ENCODE results near the gene ENTPD2.

The ENTPD2 gene

DNA sequence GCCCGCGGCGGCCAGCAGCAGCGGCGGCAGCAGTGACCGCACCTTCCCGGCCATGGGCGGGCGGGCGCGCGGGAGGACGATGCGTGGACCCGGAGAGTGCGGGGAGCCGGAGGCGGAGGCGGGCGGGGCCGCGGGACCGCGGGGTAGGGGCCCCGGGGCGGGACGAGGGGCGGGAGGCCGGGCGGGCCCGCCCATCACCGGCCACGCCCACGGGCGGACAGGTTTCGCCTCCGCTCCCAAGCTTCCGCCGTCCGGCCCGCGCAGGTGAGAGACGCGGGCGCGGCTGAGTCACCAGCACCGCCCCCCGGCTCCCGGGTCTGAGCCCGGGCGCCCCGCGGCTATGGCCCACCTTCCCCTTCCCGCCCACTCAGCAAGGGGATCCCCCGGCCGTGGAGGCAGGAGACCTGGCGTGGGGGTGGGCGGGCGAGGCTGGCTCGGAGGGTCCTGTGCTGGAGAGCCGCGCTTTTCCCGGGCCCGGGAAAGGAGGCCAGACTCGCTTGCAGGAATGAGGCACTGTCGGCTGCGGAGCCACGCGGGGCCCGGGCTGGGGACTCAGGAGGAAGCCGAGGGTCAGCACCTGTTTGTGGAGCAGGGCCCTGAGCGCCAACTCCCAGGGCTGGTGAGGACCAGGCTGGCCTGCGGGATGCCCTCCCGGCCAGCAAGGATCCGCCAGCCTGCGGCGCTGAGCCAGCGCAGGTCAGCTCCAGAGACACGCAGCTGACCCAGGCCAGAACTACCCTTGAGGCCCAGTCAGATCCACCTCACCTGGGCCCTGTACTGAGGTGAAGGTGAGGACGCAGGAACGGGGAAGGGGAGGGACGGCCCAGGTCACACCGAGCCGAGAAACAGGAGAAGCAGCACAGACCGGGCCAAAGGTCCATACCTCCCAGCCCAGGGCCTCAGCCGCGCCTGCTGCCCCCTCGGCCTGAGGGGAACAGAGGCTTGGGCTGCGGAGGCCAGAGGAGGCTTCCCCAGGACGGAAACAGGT is at the start of gene ENTPD2:
Gene ENTPD2 (minus strand): TSS at position 118 of the 988 bp plus-strand sequence. CDS start 64 bp downstream, at position 54.
- peak; percentile 22 for DNase-seq

GRCh38 chr9:137103206-137103999 is 49.5 kb upstream of the ENTPD2 start:
- no peak for DNase-seq

- DNase-seq, result no peak
Measured at GRCh38 chr9:137099231-137099630, 45.4 kb upstream of the ENTPD2 start.

DNA sequence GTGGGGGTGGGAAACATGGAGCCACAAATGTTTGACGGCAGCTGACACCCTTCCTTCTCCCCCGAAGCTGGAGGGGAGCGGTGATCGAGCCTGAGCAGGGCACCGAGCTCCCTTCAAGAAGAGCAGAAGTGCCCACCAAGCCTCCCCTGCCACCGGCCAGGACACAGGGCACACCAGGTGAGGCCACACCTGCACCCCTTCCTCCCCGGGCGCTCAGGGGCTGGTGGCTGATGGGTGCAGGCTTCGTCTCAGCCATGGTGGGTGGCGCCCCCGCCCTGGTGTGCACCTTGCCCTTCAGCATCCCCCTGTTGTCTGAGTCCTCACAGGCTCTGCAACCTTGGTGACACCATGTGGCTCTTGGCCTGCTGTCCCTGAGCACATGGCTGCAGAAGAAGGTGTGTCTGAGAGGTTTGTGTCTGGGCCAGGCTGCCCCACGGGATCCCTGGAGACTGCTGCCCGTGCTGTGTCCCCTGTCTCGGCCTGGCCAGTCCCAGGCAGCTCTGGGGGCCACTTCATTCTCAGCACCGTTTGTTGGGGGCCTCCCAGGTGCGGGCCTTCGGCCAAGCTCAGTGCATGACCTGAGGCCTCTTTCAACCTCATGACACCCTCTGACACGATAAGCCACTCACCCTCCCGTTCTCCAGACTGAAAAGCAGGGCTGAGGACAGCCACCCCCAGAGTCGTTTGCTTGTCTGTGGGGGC is 44.1 kb upstream of the ENTPD2 start:
- DNase-seq, result no peak

DNA sequence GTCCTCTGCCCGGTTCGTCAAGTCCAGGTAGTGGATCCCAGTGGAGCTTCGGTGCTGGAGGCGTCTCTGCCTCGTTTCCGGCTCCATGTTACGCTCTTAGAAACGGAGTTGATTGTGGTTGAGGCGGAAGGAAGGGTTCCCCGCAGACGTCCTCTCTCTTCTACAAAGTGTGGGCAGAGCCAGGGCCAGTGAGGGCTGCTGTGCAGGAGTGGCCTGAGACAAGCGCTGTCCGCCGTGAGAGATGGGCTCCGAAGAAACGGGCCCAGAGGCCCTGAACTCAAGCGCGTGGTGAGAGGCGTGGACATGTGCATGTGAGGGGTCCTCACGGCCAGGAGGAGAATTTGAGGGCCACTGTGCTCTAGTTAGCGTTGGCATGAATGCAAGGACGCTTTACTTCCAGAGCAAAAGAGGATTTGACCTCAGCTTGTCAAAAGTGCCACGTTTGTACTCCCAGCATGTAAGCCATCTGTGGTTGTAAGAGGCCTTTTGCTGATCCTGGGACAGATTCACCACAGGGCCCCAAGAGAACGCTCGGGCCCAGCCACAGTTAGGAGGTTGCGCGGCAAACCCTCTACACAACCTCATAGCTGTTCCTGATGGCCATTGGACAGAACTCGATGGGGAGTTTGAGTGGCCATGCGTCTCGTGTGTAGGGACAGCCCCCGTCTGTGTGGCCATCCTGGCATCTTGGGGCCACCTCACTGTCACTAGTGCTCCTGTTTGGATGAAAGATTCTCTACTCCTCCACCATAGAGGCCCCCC is 43.1 kb upstream of the ENTPD2 start:
- no peak for DNase-seq

DNA sequence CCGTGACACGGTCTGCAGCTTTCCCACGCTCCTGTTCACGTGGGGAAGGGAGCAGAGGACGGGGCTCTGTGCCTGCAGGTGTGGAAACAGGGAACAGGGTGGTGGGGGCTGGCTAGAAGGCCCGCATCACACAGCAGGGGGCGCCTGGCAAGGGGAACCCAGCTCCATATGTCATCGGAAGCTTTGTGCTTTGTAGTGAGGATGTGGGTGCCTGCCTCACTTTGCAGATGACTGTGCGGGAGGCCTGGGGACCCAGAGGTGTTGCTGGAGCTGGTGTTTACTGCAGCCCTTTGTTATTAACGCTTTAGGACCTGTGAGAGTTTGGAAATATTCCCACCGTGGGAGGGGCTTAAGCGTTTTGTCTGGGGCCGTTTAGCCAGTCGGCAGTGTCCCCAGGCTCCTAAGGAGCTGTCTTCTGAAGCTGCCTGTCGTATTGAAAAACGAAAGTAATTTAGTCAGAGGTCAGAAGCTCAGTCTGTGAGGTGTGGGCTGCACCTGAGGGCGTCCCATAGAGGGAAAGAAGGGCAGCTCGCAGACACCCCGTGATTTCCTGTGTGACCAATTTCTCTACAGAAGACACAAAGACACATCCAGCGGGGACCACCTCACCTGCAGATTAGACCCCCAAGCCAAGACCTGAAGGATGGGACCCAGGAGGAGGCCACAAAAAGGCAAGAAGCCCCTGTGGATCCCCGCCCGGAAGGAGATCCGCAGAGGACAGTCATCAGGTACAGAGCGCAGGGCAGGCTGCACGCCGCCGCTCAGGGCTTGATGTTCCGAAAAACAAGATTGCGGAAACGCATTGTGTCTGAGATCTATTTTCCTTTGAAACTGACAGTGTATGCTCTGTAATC is 42.0 kb upstream of the ENTPD2 start:
- no peak for DNase-seq

DNA sequence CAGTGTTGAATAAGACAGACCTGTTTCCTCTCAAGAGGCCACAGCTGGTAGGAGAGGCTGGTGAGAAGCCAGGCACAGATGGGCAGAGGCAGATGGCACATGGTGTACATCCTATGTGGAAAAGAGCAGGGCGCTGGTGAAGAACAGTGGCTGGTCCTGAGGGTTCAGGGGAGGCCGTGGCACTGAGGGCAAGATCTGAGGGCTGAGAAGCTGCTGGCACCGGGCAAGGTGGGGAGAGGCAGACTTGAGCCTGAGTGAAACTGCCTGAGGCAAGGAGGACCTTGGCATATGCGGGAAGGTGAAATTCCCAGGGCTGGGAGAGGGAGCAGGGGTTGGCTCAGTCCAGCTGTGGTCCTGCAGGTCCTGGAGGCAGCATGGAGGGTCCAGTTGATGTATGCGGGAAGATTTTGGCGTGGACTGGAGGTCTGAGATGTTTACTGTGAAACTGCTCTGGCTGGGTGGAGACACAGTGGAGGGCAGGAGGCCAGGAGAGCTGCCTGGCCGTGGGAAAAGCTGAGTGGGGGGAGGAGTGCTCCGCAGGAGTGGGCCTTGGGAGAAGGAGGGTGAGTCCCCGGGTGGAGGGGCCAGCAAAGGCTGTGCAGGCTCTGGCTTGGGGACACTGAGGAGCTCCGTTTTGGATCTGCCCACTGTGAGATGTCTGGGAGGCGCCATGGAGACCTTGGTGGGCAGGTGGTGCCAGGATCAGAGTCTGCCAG is 35.5 kb upstream of the ENTPD2 start:
- DNase-seq, result no peak

GRCh38 chr9:137088121-137088520 is 34.3 kb upstream of the ENTPD2 start:
- no peak for DNase-seq

GRCh38 chr9:137087409-137087925 is 33.6 kb upstream of the ENTPD2 start:
- no peak for DNase-seq

- DNase-seq, result peak; percentile 96
Measured at GRCh38 chr9:137086531-137087408, 32.9 kb upstream of the ENTPD2 start, which contains the start of gene MAN1B1. Gene MAN1B1, plus strand, starts transcription at chr9:137086985. Its CDS starts 15 bp downstream, at chr9:137087000.

- no peak for DNase-seq
Measured at GRCh38 chr9:137085920-137086530, 32.2 kb upstream of the ENTPD2 start.

DNA sequence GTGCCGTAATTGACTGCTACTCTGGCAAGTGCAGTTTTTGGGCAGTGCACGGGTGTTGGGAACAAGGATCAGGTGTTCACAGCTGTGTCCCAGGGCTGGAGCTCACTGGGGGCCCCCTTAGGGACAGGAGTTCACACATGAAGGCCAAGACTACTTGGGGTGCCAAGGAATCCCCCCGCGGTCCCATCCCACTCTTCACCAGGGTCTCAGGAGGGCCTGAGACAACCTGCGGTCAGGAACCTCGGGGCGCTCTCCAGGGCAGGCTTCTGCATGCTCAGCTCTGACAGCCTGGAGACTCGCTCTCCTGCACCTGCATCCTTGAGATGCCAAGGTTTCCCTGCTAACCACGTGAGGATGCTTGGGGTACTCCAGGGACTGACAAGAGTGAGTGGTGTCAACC is 30.7 kb upstream of the ENTPD2 start:
- DNase-seq, result no peak

DNA sequence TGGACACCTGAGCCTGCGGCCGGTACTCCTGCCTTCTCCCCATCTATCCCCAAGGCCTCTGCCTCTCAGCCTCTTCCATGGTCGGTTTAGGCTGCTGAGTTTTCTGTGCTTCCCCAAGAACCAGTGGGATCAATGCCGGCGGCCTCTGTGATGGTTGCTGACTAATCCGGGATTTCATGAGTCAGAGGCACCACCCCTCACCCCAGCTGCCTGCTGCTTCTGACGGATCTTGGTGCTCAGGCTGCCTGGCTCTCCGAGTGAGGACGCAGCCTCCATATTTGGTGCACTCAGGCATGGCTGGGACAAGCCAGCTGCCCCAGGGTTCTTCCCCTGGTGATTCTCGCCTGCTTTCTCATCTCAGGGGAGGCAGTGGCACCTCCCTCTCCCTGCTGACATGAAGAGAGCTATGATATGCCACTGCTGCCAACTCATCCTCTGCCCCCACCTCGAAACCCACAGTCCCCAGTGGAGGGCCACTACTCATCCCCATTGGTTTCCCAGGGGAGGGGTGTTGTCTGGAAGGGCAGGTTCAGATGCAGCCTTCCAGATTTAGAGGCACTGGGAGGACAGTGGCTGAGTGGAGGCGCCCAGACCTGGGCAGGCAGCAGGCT is 29.6 kb upstream of the ENTPD2 start:
- DNase-seq, result no peak

- no peak for DNase-seq
Measured at GRCh38 chr9:137082925-137083290, 29.0 kb upstream of the ENTPD2 start.

DNA sequence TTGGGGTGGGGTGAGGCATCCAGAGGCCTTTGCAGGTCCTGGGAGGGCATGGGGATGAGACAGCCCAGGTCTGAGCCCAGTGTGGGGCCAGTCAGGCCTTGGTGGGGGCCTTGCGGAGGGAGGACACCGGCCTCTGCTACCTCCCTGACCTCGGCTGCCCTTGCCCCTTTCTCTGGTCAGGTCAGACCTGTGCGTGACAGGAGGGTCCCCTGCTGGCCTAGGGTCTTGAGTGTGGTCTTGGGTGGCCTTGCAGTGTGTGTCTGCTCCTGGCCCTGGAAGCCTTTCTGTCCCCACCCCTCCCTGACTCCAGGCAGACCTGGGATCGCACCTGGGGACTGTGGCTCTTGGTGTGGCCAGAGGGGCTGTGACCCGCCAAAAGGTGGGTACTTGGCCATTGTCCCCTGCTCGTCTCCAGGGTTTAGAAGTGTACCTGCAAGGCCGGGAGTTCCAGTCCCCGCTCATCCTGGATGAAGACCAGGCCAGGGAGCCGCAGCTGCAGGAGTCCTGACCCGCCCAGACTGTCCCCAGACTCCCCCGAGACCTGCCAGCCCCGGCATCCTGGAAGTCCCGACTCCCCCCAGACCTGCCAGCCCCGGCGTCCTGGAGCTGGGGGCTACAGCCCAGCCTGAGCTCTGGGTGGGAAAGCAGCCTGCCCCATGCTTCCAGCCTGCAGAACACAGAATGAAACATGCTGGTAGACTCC is 28.5 kb upstream of the ENTPD2 start:
- DNase-seq, result no peak

DNA sequence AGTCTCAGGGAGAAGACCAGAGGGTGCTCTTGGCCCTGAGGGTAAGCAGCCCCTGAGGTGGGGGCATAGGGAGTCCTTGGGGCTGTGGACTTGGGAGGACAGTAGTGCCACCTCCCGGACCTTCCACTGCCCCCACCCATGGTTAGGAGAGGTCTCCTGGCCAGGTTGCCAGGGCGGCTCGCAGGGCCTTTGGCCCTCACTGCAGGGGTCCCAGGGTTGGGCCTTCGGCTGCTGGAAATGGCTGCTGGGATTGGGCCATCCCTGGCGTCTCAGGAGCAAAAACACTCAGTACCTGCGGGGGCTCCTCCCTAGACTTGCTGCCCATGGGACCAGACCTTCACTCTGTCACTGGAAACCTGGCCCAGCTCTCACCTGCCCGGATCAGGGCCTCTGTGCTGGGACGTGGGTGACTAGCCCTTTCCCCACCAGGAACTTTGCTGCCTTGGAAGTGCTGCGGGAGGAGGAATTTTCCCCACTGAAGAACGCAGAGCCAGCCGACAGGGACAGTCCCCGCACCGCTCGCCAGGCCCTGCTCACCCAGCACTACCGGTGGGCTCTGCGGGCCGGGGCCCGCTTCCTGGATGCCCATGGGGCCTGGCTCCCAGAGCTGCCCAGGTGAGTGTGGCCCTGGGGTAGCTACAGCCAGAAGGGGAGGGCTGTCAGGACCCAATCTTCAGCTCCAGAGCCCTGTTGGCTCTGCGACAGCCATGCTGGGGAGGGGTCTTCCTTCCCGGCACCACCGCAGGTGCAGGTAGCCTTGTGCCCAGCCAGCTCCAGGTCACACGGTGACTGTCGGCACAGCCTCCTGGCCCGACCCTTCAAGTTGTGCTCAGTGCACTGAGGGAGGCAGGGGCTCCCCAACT is 26.6 kb upstream of the ENTPD2 start:
- DNase-seq, result no peak

DNA sequence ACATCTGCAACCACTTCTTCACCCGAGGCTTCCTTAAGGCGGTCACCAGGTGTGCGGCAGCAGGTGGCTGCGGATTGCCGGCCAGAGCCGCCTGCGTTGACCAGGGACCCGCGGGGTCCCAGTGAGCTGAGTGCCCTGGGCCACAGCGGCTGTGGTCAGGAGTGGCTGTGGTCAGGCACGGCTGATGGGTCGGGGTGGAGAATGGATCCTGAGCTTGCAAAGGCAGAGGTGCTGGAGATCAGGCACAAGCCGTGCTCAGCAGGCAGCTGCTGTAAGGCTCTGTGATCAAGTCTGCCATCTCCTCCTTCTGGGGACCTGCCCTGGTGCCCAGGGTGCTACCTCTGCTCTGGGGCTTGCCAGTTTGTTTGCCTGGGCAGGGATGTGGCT is 25.5 kb upstream of the ENTPD2 start:
- no peak for DNase-seq

Measured in NCI-H1105 treated with DMSO at 0.1 percent for 48 hours (cell line).